GM12875 (cell line): ENCODE measurements around the gene COL23A1.
"Not testable (repeated sequence)": the region's sequence is repeated elsewhere in the genome, so short reads cannot be mapped to it uniquely, and the experiment has no call there.

Experiments
- H3K4me3 ChIP-seq: one replicate; pipeline ENCODE4 v1.5.1; 2011; ENCODE audit warnings: low read depth, low read length, control low read depth
- TF ChIP-seq, protein P1 (sequence below): IDR thresholded peaks from 2 replicates; pipeline ENCODE4 v1.5.1; 2011; ENCODE audit warnings: low read depth, mild to moderate bottlenecking, control low read depth, inconsistent platforms, low read length, moderate library complexity, borderline replicate concordance; ENCODE audit not compliant: insufficient read depth

The COL23A1 gene

DNA sequence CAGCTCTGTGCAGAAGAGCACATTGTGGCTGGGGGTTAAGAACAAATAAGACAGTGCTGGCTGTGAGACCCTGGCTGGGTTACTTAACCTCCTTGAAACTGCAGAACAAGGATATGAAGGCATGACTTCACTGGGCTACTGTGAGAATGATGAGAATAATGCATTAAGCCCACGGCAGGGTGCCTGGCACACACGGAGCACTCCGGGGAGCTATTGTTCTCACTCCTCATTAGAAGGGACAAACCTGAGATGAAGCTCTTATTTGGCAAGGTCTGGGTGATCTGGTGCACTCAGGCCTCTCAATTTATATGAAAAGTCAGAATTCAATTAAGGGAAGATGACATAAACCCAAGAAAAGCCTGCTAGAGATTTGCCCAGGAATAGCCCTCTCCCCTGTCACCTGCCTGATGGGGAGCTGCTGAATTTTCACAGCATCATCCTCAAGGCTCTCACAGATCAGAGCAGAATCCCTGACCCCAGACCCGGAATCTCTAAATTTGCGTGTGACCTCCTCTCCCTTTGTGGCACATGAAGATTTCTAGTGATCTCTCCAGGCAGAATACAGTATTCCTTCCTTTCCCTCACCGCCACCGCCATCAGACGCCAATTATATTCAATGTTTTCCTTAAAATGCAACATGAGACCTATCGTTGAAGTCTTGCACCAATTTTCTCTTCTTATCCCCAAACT is 102.1 kb downstream of the COL23A1 start:
- TF ChIP-seq, protein P1, sequence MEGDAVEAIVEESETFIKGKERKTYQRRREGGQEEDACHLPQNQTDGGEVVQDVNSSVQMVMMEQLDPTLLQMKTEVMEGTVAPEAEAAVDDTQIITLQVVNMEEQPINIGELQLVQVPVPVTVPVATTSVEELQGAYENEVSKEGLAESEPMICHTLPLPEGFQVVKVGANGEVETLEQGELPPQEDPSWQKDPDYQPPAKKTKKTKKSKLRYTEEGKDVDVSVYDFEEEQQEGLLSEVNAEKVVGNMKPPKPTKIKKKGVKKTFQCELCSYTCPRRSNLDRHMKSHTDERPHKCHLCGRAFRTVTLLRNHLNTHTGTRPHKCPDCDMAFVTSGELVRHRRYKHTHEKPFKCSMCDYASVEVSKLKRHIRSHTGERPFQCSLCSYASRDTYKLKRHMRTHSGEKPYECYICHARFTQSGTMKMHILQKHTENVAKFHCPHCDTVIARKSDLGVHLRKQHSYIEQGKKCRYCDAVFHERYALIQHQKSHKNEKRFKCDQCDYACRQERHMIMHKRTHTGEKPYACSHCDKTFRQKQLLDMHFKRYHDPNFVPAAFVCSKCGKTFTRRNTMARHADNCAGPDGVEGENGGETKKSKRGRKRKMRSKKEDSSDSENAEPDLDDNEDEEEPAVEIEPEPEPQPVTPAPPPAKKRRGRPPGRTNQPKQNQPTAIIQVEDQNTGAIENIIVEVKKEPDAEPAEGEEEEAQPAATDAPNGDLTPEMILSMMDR, result no peak
- H3K4me3 ChIP-seq, result no peak overlapping the region

DNA sequence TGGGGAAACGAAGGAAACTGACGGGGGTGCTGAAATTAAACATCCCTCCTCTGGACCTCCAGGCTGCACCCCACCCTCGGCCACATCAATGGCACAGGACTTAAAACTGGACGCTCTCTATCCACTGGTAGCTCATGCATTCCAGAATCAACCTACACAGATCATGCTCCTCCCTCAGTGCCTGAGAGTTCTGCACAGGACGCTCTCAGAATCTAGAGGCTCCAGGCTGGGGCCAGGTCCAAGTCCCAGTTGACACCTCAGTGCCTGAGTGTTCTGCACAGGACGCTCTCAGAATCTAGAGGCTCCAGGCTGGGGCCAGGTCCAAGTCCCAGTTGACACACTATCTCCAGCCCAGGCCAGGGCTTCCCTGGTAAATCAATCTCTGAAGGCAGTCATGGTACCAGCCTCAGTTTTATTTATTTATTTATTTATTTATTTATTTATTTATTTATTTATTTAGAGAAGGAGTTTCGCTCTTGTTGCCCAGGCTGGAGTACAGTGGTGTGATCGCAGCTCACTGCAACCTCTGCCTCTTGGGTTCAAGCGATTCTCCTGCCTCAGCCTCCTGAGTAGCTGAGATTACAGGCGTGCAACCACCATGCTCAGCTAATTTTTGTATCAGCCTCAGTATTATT is 103.2 kb downstream of the COL23A1 start:
- H3K4me3 ChIP-seq, result not testable (repeated sequence)

DNA sequence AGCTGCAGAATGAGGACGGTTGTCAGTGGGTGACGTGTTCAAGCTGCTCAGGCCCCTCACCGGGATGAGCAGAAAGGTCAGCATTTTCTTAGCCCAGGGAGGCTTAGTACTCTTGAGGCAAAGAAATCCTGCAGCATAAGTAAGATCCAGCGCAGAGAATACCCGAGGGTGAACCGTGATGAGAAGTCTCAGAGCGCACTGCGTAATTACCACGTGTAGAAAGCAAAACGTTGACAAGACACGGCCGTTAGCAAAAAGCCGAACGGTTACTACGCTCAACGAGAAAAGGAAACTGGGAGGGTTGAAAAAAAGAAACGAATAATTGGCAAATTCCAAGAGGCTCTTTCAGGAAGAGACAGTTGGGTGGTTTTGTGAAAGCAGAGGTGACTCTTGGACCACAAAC is 104.0 kb downstream of the COL23A1 start:
- TF ChIP-seq, protein P1, result no peak

DNA sequence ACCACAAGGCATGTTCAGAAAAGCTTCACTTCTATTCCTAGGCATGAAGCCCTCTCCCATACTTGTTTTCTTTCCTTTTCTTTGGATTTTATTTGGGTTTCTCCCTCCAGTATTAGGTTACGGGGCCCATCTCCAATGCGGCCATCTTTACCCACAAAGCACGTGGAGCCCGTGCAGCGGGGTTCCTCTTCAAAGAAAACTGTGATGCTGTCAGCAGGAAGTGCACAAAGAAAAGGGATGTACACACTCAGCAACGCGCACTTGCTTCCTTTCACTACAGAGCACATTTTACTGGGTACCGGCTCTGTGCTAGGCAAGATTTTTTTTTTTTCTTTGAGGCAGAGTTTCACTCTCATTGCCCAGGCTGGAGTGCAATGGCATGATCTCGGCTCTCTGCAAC is 106.6 kb downstream of the COL23A1 start:
- TF ChIP-seq, protein P1, result no peak

More for the DNA sequence above, 104.0 kb downstream of the COL23A1 start:
- no peak overlapping the region for H3K4me3 ChIP-seq

DNA sequence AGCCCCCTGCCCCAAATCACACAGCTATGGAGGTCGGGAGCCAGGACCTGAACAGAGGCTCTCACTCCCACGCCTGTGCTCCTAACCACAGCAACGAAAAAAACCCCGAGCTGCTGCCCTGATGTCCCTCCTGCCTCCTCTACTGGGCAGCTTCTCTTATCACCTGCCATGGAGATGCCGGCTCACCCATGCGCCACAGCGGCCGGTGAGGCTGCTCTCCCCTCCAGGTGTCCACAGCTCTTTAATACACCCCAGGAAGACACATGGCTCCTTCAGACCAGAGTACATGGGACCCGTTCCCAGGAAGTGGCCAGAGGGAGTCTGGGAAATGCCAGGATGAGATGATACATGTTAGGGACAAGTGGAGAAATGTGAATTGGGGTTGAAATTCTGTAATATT is 110.9 kb downstream of the COL23A1 start:
- TF ChIP-seq, protein P1, result no peak
- no peak overlapping the region for H3K4me3 ChIP-seq

More for the DNA sequence above, 106.6 kb downstream of the COL23A1 start:
- H3K4me3 ChIP-seq, result no peak overlapping the region

DNA sequence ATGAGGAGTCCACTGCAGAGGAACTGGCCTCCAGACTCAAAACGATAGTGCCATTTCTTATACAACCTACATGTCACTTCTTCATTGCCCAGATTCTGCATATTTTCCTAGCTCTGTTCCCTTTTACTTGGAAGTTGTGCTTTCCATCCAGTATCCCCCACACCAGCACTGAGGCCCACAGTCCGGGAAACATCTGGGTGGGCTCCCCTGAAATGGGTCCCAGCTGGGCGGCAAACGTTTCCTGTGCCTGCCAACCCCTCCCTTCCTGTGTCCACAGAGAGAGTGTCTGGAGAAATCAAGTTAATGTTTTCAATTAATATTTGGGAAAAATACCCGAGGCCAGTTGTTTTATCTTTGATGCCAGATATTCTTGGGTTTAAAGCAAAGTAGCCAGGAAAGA is 111.8 kb downstream of the COL23A1 start:
- TF ChIP-seq, protein P1, result no peak
- H3K4me3 ChIP-seq, result no peak overlapping the region

DNA sequence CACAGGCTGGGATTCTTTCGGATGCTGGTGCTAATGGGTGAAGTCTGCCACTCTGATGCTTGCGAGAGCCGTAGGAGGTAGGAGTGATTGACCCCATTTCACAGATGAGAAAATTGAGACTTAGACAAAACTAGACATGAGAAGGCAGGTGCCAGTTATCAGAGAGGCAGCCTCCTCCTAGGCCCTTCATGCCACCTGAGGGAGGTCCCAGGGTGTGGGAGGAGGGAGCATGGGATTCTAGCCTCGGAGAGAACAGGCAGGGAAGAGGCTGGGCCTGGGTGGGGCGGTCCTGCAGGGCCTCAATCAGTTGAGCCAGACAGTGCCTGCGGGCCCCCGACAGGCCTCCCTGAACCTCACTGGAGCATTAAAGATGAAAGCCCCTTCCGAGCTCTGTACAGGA is 112.4 kb downstream of the COL23A1 start:
- TF ChIP-seq, protein P1, result no peak

More for the DNA sequence above, 112.4 kb downstream of the COL23A1 start:
- no peak overlapping the region for H3K4me3 ChIP-seq
